GM23338 (cell line): ENCODE measurements around the gene TSPAN32.

Experiments
- CREB1 ChIP-seq: fragments of 250-450 bp; sonication (Bioruptor Pico); IDR thresholded peaks from 2 replicates; pipeline ENCODE4 v1.5.0; 2020; ENCODE audit warnings: low read depth, mild to moderate bottlenecking, moderate library complexity
- CTCF ChIP-seq, 2 experiments: fragments of 200-600 bp in 1 of 2; sonication (generic) in 1 of 2; conservative IDR thresholded peaks; 2 replicates each; pipeline versions ENCODE4 v1.5.1 to v1.6.1; 2016 to 2017; ENCODE audit warnings: antibody characterized with exemption in 2 of 2, low read depth in 2 of 2, mild to moderate bottlenecking in 2 of 2, moderate library complexity in 1 of 2
- EZH2 ChIP-seq: fragments of 200-600 bp; sonication (generic); IDR thresholded peaks from one replicate; pipeline ENCODE4 v1.8.0; 2017; ENCODE audit warnings: antibody characterized with exemption, mild to moderate bottlenecking, low read depth; ENCODE audit not compliant: unreplicated experiment
- EZH2phosphoT487 ChIP-seq: fragments of 200-600 bp; sonication (generic); IDR thresholded peaks from one replicate; pipeline ENCODE4 v1.8.1; 2018; ENCODE audit warnings: antibody characterized with exemption; ENCODE audit not compliant: unreplicated experiment
- JUNB ChIP-seq: IDR thresholded peaks from one replicate; pipeline ENCODE4 v1.6.1; 2016; ENCODE audit warnings: antibody characterized with exemption; ENCODE audit not compliant: unreplicated experiment
- NANOG ChIP-seq: IDR thresholded peaks from 2 replicates; pipeline ENCODE4 v1.6.1; 2016; ENCODE audit warnings: antibody characterized with exemption, borderline replicate concordance
- POLR2AphosphoS5 ChIP-seq: IDR thresholded peaks from 2 replicates; pipeline ENCODE4 v1.6.1; 2016; ENCODE audit warnings: antibody characterized with exemption, low read depth
- REST ChIP-seq: IDR thresholded peaks from one replicate; pipeline ENCODE4 v1.6.1; 2018; ENCODE audit warnings: antibody characterized with exemption; ENCODE audit not compliant: unreplicated experiment
- TF ChIP-seq, protein P1 (sequence below): IDR thresholded peaks from 2 replicates; pipeline ENCODE4 v1.6.1; 2016; ENCODE audit warnings: antibody characterized with exemption

DNA sequence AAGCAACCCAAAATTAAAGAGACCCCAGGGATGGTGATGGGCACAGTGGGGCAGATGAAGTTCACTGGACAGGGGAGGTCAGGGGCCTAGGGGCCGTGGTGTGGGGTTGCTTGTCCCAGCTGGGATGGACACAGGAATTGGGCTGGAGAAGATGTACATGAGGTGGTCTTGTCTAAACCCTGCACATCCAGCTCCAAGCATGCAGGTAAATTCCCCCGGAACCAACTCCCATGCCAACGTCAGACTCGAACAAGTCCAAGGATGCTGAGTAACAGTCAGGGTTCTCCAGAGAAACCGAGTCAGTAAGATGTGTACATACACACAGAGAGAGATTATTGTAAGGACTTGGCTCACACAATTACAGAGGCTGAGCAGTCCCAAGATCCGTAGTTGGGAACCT lies 28.9 kb downstream of the TSPAN32 start:
- TF ChIP-seq POLR2AphosphoS5 = no peak
- no peak for TF ChIP-seq CTCF (conservative IDR thresholded peaks at IDR 0.05; ENCODE audit: low read depth in 2 of 2)
- no peak for TF ChIP-seq EZH2
- no peak for TF ChIP-seq REST
- no peak for TF ChIP-seq EZH2phosphoT487
- TF ChIP-seq, protein P1, sequence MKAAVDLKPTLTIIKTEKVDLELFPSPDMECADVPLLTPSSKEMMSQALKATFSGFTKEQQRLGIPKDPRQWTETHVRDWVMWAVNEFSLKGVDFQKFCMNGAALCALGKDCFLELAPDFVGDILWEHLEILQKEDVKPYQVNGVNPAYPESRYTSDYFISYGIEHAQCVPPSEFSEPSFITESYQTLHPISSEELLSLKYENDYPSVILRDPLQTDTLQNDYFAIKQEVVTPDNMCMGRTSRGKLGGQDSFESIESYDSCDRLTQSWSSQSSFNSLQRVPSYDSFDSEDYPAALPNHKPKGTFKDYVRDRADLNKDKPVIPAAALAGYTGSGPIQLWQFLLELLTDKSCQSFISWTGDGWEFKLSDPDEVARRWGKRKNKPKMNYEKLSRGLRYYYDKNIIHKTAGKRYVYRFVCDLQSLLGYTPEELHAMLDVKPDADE = no peak
- no peak for TF ChIP-seq CREB1 (CRISPR knock-in tag)
- TF ChIP-seq JUNB = no peak
- no peak for TF ChIP-seq NANOG
